ACC112 (cell line): Measurements from ENCODE around the gene KIF3A.

Source experiments
- H2AFZ ChIP-seq: fragments of 200-600 bp; sonication (generic); one replicate; pipeline ENCODE4 v1.6.0; 2017; ENCODE audit warnings: antibody characterized with exemption, low read length; ENCODE audit not compliant: unreplicated experiment
- H3K27ac ChIP-seq: fragments of 200-600 bp; sonication (generic); 2 replicates; pipeline ENCODE4 v1.5.1; 2014; ENCODE audit warnings: low read depth, mild to moderate bottlenecking, antibody characterized with exemption, low read length, moderate library complexity
- H3K27me3 ChIP-seq: fragments of 200-600 bp; sonication (generic); 2 replicates; pipeline ENCODE4 v1.6.1; 2014; ENCODE audit warnings: mild to moderate bottlenecking, antibody characterized with exemption, low read length, moderate library complexity, mixed read lengths; ENCODE audit not compliant: insufficient read depth
- H3K36me3 ChIP-seq: fragments of 200-600 bp; sonication (generic); 2 replicates; pipeline ENCODE4 v1.6.1; 2016; ENCODE audit warnings: mild to moderate bottlenecking, antibody characterized with exemption, low read length, moderate library complexity, mixed read lengths; ENCODE audit not compliant: insufficient read depth
- H3K4me1 ChIP-seq: fragments of 200-600 bp; sonication (generic); one replicate; pipeline ENCODE4 v1.6.1; 2016; ENCODE audit warnings: low read length, mixed read lengths; ENCODE audit not compliant: insufficient read depth, unreplicated experiment, control insufficient read depth
- H3K4me3 ChIP-seq: fragments of 200-600 bp; sonication (generic); 2 replicates; pipeline ENCODE4 v1.5.1; 2014; ENCODE audit warnings: mild to moderate bottlenecking, low read depth, low read length
- H3K79me2 ChIP-seq: fragments of 200-600 bp; sonication (generic); one replicate; pipeline ENCODE4 v1.6.0; 2016; ENCODE audit warnings: low read length; ENCODE audit not compliant: control insufficient read depth, unreplicated experiment, insufficient read depth

The KIF3A gene

DNA sequence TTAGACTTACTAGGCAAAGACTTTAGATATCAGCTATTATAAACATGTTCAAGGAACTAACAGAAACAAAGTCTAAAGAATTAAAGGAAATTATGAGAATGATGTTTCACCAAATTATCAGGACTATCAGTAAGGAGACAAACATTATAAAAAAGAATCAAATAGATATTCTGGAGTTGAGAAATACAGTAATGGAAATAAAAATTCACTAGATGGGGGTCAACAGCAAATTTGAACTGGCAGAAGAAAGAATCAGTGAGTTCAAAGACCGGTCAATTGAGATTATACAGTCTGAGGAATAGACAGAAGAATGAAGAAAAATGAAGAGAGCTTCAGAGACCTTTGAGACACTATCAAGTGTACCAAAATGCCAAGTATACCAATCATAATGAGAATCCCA is 89.0 kb downstream of the KIF3A start:
- Histone ChIP-seq H2AFZ (no peak overlapping the region), H3K27me3 (no peaks in the 10 kb centered on the region), H3K4me3 (no peak overlapping the region), H3K36me3 (no peaks in the 10 kb centered on the region), H3K27ac (no peak overlapping the region), H3K79me2 (no peaks in the 10 kb centered on the region), H3K4me1 (no peaks in the 10 kb centered on the region)

DNA sequence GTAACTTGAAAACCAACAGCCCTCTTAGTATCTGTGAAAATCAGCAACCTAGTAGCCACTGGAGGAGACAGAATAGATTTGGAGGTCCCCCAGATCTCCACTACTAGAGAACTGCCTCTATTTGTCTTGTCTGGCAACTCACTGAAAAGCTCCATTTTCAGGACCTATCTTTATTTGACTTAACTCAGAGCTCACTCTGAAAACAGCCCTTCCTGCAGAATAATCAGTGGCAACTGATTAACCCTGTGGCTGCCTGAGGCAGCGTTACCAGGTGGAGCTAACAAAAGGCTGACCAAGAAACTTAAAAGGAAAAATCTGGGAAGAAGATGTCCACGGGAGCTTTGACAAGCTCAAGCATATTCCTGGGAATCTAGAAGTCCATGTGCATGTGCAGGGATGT is 89.9 kb downstream of the KIF3A start:
- Histone ChIP-seq H3K27ac (no peak overlapping the region), H3K36me3 (no peaks in the 10 kb centered on the region), H3K79me2 (no peaks in the 10 kb centered on the region)

DNA sequence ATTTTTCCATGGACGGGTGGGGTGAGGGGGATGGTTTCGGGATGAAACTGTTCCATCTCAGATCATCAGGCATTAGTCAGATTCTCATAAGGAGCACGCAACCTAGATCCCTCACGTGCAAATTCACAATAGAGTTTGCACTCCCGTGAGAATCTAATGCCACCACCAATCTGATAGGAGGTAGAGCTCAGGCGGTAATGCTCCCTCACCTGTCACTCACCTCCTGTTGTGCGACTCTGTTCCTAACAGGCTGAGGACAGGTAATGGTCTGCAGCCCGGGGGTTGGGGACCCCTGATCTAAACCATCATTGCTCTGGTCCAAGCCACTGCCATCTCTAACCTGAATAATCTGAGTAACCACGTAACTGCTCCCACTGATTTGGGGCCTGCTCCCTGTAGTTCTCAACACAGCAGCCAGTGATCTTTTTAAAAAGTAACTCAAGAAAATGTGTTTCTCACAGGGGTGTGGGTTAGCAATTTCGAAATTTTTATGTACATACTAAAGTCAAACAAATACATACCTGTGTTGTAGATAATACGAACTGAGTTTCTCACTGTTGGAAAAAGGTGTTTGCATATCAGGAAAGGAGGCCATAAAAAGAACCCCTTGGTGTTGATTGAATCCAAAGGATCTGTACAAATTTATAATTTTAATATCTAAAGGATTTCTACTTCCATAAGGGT is 90.6 kb downstream of the KIF3A start:
- H3K27me3 ChIP-seq: no peaks in the 10 kb centered on the region
- H3K79me2 ChIP-seq: no peaks in the 10 kb centered on the region
- H3K27ac ChIP-seq: no peak overlapping the region
- no peak overlapping the region for H3K4me3 ChIP-seq
- H3K4me1 ChIP-seq: no peaks in the 10 kb centered on the region
- H2AFZ ChIP-seq: no peak overlapping the region
- no peaks in the 10 kb centered on the region for H3K36me3 ChIP-seq

More for the DNA sequence above, 89.9 kb downstream of the KIF3A start:
- no peak overlapping the region for H3K4me3 ChIP-seq
- no peaks in the 10 kb centered on the region for H3K4me1 ChIP-seq
- no peaks in the 10 kb centered on the region for H3K27me3 ChIP-seq
- H2AFZ ChIP-seq: no peak overlapping the region

DNA sequence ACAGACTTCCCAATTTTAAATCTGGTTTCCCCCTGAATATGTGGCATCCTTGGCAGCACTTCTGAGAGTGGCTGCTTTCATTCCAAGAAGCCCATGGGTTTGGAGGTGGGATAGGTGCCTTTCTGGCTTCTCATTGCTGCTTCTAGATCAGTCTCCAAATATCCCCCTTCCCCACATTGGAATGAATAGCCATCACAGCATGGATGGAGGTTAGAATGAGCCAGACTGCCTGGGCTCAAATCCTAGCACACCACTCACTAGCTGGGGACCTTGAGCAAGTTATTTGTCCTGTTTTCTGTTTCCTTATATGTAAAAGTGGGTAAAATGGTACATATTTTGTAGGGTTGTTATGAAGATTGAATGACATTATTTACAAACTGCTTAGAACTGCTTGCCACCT is 93.2 kb downstream of the KIF3A start:
- Histone ChIP-seq H3K79me2 (no peaks in the 10 kb centered on the region), H3K36me3 (no peaks in the 10 kb centered on the region), H3K27me3 (no peaks in the 10 kb centered on the region)

More for the DNA sequence above, 93.2 kb downstream of the KIF3A start:
- no peak overlapping the region for H2AFZ ChIP-seq
- no peaks in the 10 kb centered on the region for H3K4me1 ChIP-seq
- no peak overlapping the region for H3K4me3 ChIP-seq
- H3K27ac ChIP-seq: no peak overlapping the region
